Colon (tissue), 2 donors: ENCODE measurements around the gene PARP12.

Experiments used
- FAIRE-seq: peaks from 2 replicates; lab custom pipeline; 2012; peaks lifted over from hg19 to GRCh38; lab: Jason Lieb, UNC
- donor health status: control.
- donor health status: control.

Gene PARP12

GRCh38 chr7:140035400-140036223 is 27.1 kb downstream of the PARP12 start:
- no peak for FAIRE-seq

DNA sequence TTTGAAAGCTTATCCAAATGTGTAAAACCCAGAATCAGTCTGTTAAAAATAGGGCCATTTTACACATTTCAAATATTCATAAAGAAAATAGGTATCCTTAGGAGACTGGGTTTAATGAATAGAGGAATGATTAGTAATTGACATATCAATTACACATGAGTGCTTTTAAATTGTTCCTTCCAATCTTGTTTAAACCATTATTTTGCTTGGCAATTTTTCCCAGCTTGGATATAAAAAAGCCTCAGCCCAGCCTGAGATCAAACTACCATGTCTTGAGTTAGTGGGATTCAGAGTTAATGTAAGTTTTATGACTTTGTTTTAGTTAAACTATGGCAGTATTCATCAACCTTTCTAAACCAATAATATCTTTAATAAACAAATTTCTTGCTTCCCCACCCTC is 28.3 kb downstream of the PARP12 start:
- no peak for FAIRE-seq

DNA sequence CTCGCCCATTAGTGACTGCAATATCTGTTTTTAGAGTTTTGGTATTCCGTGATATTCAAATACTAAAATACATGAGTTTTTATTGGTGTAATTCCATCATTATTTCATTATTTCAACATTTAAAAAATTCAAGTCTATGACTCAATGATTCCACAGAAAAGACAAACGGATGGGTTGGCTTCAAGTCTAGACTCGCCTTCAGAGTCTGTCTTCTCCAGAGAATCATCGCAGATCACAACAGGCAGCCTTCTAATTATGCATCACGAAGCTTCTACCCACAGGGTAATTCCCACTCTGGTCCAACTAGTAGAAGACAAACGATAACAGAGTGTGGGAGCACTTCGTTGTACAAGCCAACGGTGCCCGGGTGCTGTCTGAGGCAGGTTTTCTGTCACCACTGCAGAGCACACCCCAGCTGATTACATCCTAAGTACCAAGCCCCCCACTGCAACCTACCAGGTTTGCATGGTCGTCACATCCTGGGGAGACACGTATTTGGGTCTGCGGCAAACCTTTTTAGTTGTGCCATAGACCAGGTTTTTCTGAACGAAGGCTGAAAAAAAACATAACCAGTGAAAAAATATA is 28.9 kb downstream of the PARP12 start:
- no peak for FAIRE-seq

GRCh38 chr7:140033036-140033435 is 29.7 kb downstream of the PARP12 start:
- no peak for FAIRE-seq

GRCh38 chr7:140031364-140031763 is 31.4 kb downstream of the PARP12 start:
- FAIRE-seq = no peak

- no peak for FAIRE-seq
Measured at GRCh38 chr7:140029072-140029471, 33.7 kb downstream of the PARP12 start.

GRCh38 chr7:140028311-140028710 is 34.4 kb downstream of the PARP12 start:
- FAIRE-seq = no peak

DNA sequence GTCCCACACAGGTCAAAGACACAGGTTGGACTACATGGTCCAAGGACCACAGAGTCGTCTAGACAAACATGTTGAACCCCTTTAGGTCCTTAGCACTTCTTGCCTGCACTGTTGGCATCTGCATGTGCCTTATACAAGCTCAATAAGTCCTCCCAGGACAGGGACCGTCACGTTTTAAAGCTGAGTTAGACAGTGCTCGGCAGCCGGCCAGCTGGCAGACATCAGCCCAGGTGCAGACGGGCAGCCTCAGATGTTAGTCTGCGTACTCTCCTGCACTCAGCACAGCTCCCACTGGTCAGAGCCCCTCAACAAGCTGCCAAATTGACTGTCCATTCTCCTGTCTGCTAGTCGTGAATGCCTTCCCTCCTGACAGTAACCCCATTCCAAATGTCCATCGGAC is 34.9 kb downstream of the PARP12 start:
- FAIRE-seq = no peak

DNA sequence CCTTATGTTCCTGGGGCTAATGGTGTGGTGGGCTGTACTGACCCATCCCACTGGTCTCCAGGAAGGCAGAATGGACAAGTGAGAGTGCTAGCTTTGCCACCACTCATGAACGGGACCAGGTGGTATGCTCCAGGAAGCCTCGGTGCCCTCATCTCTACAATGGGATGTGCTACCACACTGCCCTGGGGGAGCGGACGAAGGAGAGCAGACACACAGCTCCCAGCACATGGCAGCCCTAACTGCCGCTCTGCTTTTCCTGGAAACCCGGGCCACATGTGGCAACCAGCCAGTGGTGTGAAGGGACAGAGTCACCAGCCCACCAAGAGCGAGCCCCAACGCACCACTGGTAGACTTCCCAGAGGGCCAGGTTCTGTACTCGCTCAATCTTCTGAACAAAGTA is 35.8 kb downstream of the PARP12 start:
- FAIRE-seq = no peak

GRCh38 chr7:140025814-140026433 is 36.8 kb downstream of the PARP12 start:
- FAIRE-seq = no peak

DNA sequence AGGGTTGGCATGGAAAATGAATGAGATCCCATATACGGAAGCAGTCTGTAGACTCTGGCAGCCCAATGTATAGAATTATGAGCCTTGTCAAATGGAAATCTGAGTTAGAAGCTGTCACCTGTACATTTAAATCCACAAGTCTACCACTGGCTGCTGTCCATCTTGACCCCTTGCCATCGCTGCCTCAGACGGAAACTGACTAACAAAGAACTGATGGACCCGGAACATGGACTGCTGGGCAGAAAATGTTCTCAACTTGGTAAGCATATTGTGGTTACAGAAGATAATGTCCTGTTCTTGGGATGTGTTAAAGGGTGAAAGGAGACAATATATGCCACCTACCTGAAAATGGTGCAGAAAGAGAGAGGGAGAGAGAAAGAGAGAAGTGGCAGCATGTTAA is 37.5 kb downstream of the PARP12 start:
- no peak for FAIRE-seq

GRCh38 chr7:140024585-140024984 is 38.2 kb downstream of the PARP12 start:
- no peak for FAIRE-seq

GRCh38 chr7:140023728-140024127 is 39.0 kb downstream of the PARP12 start:
- no peak for FAIRE-seq

GRCh38 chr7:140022582-140023211 is 40.1 kb downstream of the PARP12 start:
- FAIRE-seq = no peak

GRCh38 chr7:140021603-140022002 is 41.1 kb downstream of the PARP12 start:
- FAIRE-seq = no peak

DNA sequence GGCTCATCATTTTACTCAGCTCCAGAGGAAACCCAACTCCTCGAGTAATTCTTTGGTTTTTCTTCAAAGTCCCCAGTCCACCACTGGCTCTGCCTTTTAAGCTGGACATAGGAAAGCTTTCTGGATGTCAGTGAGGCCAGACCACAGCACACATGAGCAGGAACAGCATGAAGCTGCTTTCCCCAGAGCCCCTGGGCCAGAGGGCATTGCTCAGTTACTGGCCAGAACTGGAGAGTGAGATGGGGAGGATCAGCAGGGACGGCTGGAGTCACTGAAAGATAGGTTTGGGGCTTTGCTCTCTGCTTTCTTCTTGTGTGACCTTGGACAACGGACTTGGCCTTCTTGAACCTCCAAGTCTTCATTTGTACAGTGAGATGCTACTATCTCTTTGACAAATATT is 43.1 kb downstream of the PARP12 start:
- no peak for FAIRE-seq

- no peak for FAIRE-seq
Measured at GRCh38 chr7:140019172-140019571, 43.6 kb downstream of the PARP12 start.

GRCh38 chr7:140018125-140019043 is 44.4 kb downstream of the PARP12 start:
- FAIRE-seq = no peak

GRCh38 chr7:140017543-140017942 is 45.2 kb downstream of the PARP12 start:
- no peak for FAIRE-seq

- FAIRE-seq = no peak
Measured at GRCh38 chr7:140017034-140017433, 45.7 kb downstream of the PARP12 start.

GRCh38 chr7:140016540-140016939 is 46.2 kb downstream of the PARP12 start:
- no peak for FAIRE-seq

- no peak for FAIRE-seq
Measured at GRCh38 chr7:140015471-140015970, 47.2 kb downstream of the PARP12 start.
